Endometrium (tissue), 2 donors: ENCODE data around the gene DOK3.
"Not testable (repeated sequence)": the region's sequence is repeated elsewhere in the genome, so short reads cannot be mapped to it uniquely, and the experiment has no call there.

Experiments used
- FAIRE-seq: peaks from 2 replicates; lab custom pipeline; 2012; peaks lifted over from hg19 to GRCh38; lab: Jason Lieb, UNC
- donor health status: control.
- donor health status: control.

The DOK3 gene

GRCh38 chr5:177496070-177496726 lies 13.4 kb downstream of the DOK3 start:
- FAIRE-seq: no peak

- FAIRE-seq: no peak
Observed at GRCh38 chr5:177495243-177496060, 14.2 kb downstream of the DOK3 start.

GRCh38 chr5:177494346-177495195 lies 15.1 kb downstream of the DOK3 start:
- no peak for FAIRE-seq

- FAIRE-seq: no peak
Observed at GRCh38 chr5:177493795-177494345, 15.8 kb downstream of the DOK3 start.

GRCh38 chr5:177492841-177493240 lies 16.8 kb downstream of the DOK3 start:
- FAIRE-seq: no peak

GRCh38 chr5:177491983-177492746 lies 17.5 kb downstream of the DOK3 start:
- FAIRE-seq: no peak

- FAIRE-seq: no peak
Observed at GRCh38 chr5:177491429-177491945, 18.1 kb downstream of the DOK3 start.

- no peak for FAIRE-seq
Observed at GRCh38 chr5:177490992-177491391, 18.6 kb downstream of the DOK3 start.

GRCh38 chr5:177490311-177490991 lies 19.2 kb downstream of the DOK3 start:
- no peak for FAIRE-seq

GRCh38 chr5:177489119-177489716 lies 20.4 kb downstream of the DOK3 start:
- no peak for FAIRE-seq

GRCh38 chr5:177487975-177488374 lies 21.7 kb downstream of the DOK3 start:
- no peak for FAIRE-seq

- no peak for FAIRE-seq
Observed at GRCh38 chr5:177487144-177487543, 22.5 kb downstream of the DOK3 start.

GRCh38 chr5:177486256-177486655 lies 23.4 kb downstream of the DOK3 start:
- no peak for FAIRE-seq

- not testable (repeated sequence) for FAIRE-seq
Observed at GRCh38 chr5:177485753-177486152, 23.9 kb downstream of the DOK3 start.

- no peak for FAIRE-seq
Observed at GRCh38 chr5:177484902-177485549, 24.6 kb downstream of the DOK3 start.

- no peak for FAIRE-seq
Observed at GRCh38 chr5:177483994-177484901, 25.4 kb downstream of the DOK3 start.

GRCh38 chr5:177483042-177483441 lies 26.6 kb downstream of the DOK3 start:
- no peak for FAIRE-seq

GRCh38 chr5:177482359-177482795 lies 27.2 kb downstream of the DOK3 start:
- no peak for FAIRE-seq

GRCh38 chr5:177479774-177480173 lies 29.9 kb downstream of the DOK3 start:
- no peak for FAIRE-seq
